Natural killer cell (primary cell): ENCODE results near the gene ADGRG7. TPM values are rescaled to one million over a fixed set of nuclear protein-coding genes. Genes with fewer than 3 reads are reported as not detected.

ENCODE experiments used
- ATAC-seq, 3 donors: fragments of 150-1000 bp in 2 of 3; fragments of 200-7000 bp in 1 of 3; cut with Tn5 transposase; 1 replicate in 1 of 3; 2 replicates in 2 of 3; pipeline ENCODE4 v1.10.0; 2021; ENCODE audit warnings: mild to moderate bottlenecking in 2 of 3, moderate library complexity in 2 of 3
- DNase-seq, 2 donors: peaks; one replicate each; pipeline versions ENCODE4 v3.0.0 to v3.0.0-alpha.2; 2013 to 2021; ENCODE audit warnings: mixed read lengths in 1 of 2
- H3K27ac ChIP-seq: one replicate; pipeline ENCODE4 v1.5.1; 2013; ENCODE audit warnings: mild to moderate bottlenecking, low read length
- H3K27me3 ChIP-seq: one replicate; pipeline ENCODE4 v1.6.1; 2013; ENCODE audit warnings: low read length; ENCODE audit not compliant: control insufficient read depth, insufficient read depth
- H3K36me3 ChIP-seq: one replicate; pipeline ENCODE4 v1.6.1; 2013; ENCODE audit warnings: low read length; ENCODE audit not compliant: control insufficient read depth, insufficient read depth
- H3K4me1 ChIP-seq: one replicate; pipeline ENCODE4 v1.6.1; 2013; ENCODE audit warnings: low read length; ENCODE audit not compliant: control insufficient read depth, insufficient read depth
- H3K4me3 ChIP-seq: one replicate; pipeline ENCODE4 v1.5.1; 2013; ENCODE audit warnings: low read length
- H3K9me3 ChIP-seq: one replicate; pipeline ENCODE4 v1.6.1; 2013; ENCODE audit warnings: low read length; ENCODE audit not compliant: control insufficient read depth, insufficient read depth
- H3K27ac Mint-ChIP-seq, 2 donors: one replicate each; pipeline ENCODE4 v1.8.0; 2022; ENCODE audit warnings: mild to moderate bottlenecking in 2 of 2, mixed read lengths in 2 of 2, moderate library complexity in 1 of 2
- H3K27me3 Mint-ChIP-seq, 2 donors: one replicate each; pipeline ENCODE4 v1.8.0; 2022; ENCODE audit warnings: low read depth in 2 of 2, mixed read lengths in 2 of 2
- H3K36me3 Mint-ChIP-seq: one replicate; pipeline ENCODE4 v1.8.0; 2022; ENCODE audit warnings: mixed read lengths
- H3K4me1 Mint-ChIP-seq, 2 donors: one replicate each; pipeline ENCODE4 v1.8.0; 2022; ENCODE audit warnings: mixed read lengths in 2 of 2
- H3K4me3 Mint-ChIP-seq: one replicate; pipeline ENCODE4 v1.8.0; 2022; ENCODE audit warnings: mild to moderate bottlenecking, moderate library complexity, mixed read lengths
- H3K9me3 Mint-ChIP-seq, 2 donors: one replicate each; pipeline ENCODE4 v1.8.0; 2022; ENCODE audit warnings: mixed read lengths in 2 of 2
- WGBS: methylation state at CpG from one replicate; pipeline ENCODE4 v1.1.7; 2013; ENCODE audit warnings: missing lambda C conversion rate; ENCODE audit not compliant: insufficient coverage; 5-methylcytosine and 5-hydroxymethylcytosine counted together
- intact Hi-C: fragments of 100-400 bp; cut with micrococcal nuclease; formaldehyde crosslinking; loops from one replicate; pipeline ENCODE4 v1.14.2; 2022
- total RNA-seq, 4 donors: library from RNA; stranded (reverse); fragments of 120-200 nt in 1 of 4; gene quantifications; one replicate each; pipeline versions ENCODE4 v1.2.3 to v1.2.4, GENCODE V29; 2013 to 2022
- TF ChIP-seq, protein P1 (sequence below): fragments of 200-600 bp; IDR thresholded peaks from one replicate; pipeline ENCODE4 v1.8.0; 2022; ENCODE audit warnings: antibody characterized with exemption

The ADGRG7 gene
- total RNA-seq, 3 donors from 2014 or later (not counting 1 experiment from before 2014, with no cell fraction given), result not detected

- H3K4me1 ChIP-seq, result peaks cover 5% of the 10 kb centered on the region
- H3K9me3 Mint-ChIP-seq, result no peaks in the 10 kb centered on the region
- peak overlapping the region in 1 of 2 donors; percentile 1 for H3K27ac Mint-ChIP-seq
- H3K4me1 Mint-ChIP-seq, result peaks cover 10 to 18% of the 10 kb centered on the region in 2 donors
- no peaks in the 10 kb centered on the region for H3K27me3 ChIP-seq
- intact Hi-C loops, result no loop called here
- H3K27me3 Mint-ChIP-seq, result peaks cover 0 to 2% of the 10 kb centered on the region in 2 donors
- H3K9me3 ChIP-seq, result no peaks in the 10 kb centered on the region
- TF ChIP-seq, protein P1, sequence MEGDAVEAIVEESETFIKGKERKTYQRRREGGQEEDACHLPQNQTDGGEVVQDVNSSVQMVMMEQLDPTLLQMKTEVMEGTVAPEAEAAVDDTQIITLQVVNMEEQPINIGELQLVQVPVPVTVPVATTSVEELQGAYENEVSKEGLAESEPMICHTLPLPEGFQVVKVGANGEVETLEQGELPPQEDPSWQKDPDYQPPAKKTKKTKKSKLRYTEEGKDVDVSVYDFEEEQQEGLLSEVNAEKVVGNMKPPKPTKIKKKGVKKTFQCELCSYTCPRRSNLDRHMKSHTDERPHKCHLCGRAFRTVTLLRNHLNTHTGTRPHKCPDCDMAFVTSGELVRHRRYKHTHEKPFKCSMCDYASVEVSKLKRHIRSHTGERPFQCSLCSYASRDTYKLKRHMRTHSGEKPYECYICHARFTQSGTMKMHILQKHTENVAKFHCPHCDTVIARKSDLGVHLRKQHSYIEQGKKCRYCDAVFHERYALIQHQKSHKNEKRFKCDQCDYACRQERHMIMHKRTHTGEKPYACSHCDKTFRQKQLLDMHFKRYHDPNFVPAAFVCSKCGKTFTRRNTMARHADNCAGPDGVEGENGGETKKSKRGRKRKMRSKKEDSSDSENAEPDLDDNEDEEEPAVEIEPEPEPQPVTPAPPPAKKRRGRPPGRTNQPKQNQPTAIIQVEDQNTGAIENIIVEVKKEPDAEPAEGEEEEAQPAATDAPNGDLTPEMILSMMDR, result no peak
- peak overlapping the region; percentile 14 for H3K4me3 Mint-ChIP-seq
- H3K27ac ChIP-seq, result peak overlapping the region; percentile 46
- peak overlapping the region; percentile 20 for H3K4me3 ChIP-seq
- 42% methylated on average over 4 of the region's 5 CpGs for WGBS
- no peaks in the 10 kb centered on the region for H3K36me3 ChIP-seq
- ATAC-seq (no peak), DNase-seq (no peak)
- no peaks in the 10 kb centered on the region for H3K36me3 Mint-ChIP-seq
These were observed 5.9 kb upstream of the ADGRG7 start for GRCh38 chr3:100603469-100603868.

DNA sequence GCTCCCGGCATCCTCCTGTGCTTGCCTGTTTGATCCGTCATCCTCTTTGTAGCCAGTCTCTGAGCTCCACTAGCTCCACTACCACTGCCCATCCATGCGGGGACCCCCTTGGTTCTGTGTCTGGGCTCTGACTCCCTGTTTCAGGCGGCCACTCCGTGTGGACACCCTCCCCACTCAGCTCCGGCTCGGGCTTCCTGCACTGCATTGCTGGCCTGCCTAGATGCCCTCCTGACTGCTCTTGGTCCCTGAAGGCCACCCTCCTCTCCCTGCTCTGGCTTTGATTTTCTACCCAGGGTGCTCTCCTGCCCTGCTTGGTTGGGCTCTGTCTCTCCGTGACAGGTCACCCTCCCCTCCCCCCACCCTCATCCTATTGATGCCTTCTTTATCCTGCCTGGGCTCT is 4.0 kb upstream of the ADGRG7 start:
- peaks cover 16 to 23% of the 10 kb centered on the region in 2 donors for H3K4me1 Mint-ChIP-seq
- Histone ChIP-seq H3K4me1 (peaks cover 8% of the 10 kb centered on the region), H3K4me3 (no peak overlapping the region), H3K36me3 (no peaks in the 10 kb centered on the region), H3K27ac (no peak overlapping the region), H3K9me3 (no peaks in the 10 kb centered on the region), H3K27me3 (no peaks in the 10 kb centered on the region)
- no peaks in the 10 kb centered on the region for H3K9me3 Mint-ChIP-seq
- TF ChIP-seq, protein P1, result no peak
- no peak for ATAC-seq
- intact Hi-C loops, result no loop called here
- H3K4me3 Mint-ChIP-seq, result no peak overlapping the region
- H3K27ac Mint-ChIP-seq, result no peak overlapping the region
- H3K27me3 Mint-ChIP-seq, result peaks cover 2 to 9% of the 10 kb centered on the region in 2 donors
- no peaks in the 10 kb centered on the region for H3K36me3 Mint-ChIP-seq
- no peak for DNase-seq
- WGBS, result 94% methylated on average over 8 of the region's 8 CpGs

DNA sequence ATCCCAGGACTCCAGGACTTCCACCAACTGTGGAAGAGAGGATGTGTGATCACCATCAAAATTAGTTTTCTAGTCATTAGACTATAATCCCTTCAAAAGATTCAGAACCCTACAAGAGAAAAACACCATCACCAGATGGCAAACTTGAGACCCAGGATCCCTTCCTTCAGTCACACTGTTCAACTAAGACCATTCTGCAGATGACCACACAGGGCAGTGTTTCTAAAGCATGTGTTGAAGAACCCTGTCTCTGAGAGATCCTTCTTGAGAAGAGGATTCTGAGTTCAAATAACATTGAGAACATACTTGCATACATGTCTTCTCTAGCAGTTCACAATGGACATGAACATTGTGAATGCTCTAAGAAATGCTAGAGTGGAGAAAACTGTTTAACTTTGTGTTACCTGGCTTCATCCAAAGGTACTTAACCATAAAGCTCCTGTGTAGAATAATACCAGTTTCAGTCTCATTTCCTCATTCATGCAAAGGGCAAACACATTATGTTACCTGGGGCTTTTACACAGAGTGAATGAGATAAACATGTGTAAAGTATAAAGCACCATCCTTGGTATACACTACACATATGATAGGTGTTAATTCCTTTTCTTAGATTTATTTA is 2.4 kb upstream of the ADGRG7 start:
- DNase-seq (no peak), ATAC-seq (no peak)
- intact Hi-C loops, result no loop called here
- no peaks in the 10 kb centered on the region for H3K9me3 Mint-ChIP-seq
- peaks cover 8% of the 10 kb centered on the region for H3K4me1 ChIP-seq
- no peak overlapping the region for H3K4me3 ChIP-seq
- no peak overlapping the region for H3K27ac Mint-ChIP-seq
- H3K36me3 Mint-ChIP-seq, result no peaks in the 10 kb centered on the region
- no peak overlapping the region for H3K4me3 Mint-ChIP-seq
- no peaks in the 10 kb centered on the region for H3K27me3 ChIP-seq
- H3K9me3 ChIP-seq, result no peaks in the 10 kb centered on the region
- TF ChIP-seq, protein P1, result no peak
- no peak overlapping the region for H3K27ac ChIP-seq
- H3K36me3 ChIP-seq, result no peaks in the 10 kb centered on the region
- peaks cover 16 to 21% of the 10 kb centered on the region in 2 donors for H3K4me1 Mint-ChIP-seq
- peaks cover 5 to 14% of the 10 kb centered on the region in 2 donors for H3K27me3 Mint-ChIP-seq

DNA sequence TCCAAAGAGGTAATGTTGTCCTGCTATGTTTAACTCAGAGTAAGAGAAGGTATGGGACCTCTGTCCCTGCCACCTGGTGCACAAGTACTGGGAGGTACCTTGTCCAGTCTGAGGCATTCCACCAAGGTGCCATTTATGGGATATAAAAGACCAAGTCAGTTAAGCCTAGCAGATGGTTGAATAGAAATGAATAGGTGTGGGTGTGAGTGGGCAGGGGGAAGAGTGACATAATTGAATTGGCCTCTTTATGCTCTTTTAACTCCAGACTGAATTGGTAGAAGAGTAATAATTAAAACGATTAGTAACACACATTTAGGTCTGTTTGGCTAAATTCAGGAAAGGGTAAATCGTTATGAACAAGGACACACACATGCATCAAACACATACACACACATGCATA is 562 bp downstream of the ADGRG7 start:
- TF ChIP-seq, protein P1, result no peak
- no peaks in the 10 kb centered on the region for H3K9me3 Mint-ChIP-seq
- no peak overlapping the region for H3K4me3 ChIP-seq
- no peaks in the 10 kb centered on the region for H3K9me3 ChIP-seq
- no peak overlapping the region for H3K27ac Mint-ChIP-seq
- H3K4me1 ChIP-seq, result peaks cover 3% of the 10 kb centered on the region
- peaks cover 2% of the 10 kb centered on the region for H3K27me3 ChIP-seq
- peaks cover 6 to 9% of the 10 kb centered on the region in 2 donors for H3K4me1 Mint-ChIP-seq
- 83% methylated on average over 1 of the region's 2 CpGs for WGBS
- H3K27me3 Mint-ChIP-seq, result peaks cover 8 to 14% of the 10 kb centered on the region in 2 donors
- intact Hi-C loops, result no loop called here
- H3K36me3 ChIP-seq, result no peaks in the 10 kb centered on the region
- ATAC-seq (no peak), DNase-seq (no peak)
- no peaks in the 10 kb centered on the region for H3K36me3 Mint-ChIP-seq
- no peak overlapping the region for H3K27ac ChIP-seq
- no peak overlapping the region for H3K4me3 Mint-ChIP-seq
